Large intestine (tissue), 3 donors: ENCODE data around the gene NEK10. TPM values are rescaled to one million over a fixed set of nuclear protein-coding genes. Genes with fewer than 3 reads are reported as not detected.

Experiments used
- DNase-seq, 2 donors: peaks; one replicate each; pipeline versions ENCODE4 v3.0.0 to v3.0.0-alpha.2; 2013
- H3K27ac ChIP-seq: one replicate; pipeline ENCODE4 v1.5.1; 2013; ENCODE audit warnings: low read length
- H3K27me3 ChIP-seq: 2 replicates; pipeline ENCODE4 v1.6.1; 2013; ENCODE audit warnings: low read length; ENCODE audit not compliant: control insufficient read depth, insufficient read depth
- H3K36me3 ChIP-seq: 2 replicates; pipeline ENCODE4 v1.6.1; 2013; ENCODE audit warnings: low read length; ENCODE audit not compliant: control insufficient read depth, insufficient read depth
- H3K4me1 ChIP-seq: one replicate; pipeline ENCODE4 v1.6.1; 2013; ENCODE audit warnings: low read length; ENCODE audit not compliant: control insufficient read depth, insufficient read depth
- H3K4me3 ChIP-seq: one replicate; pipeline ENCODE4 v1.5.1; 2013; ENCODE audit warnings: low read length
- H3K9me3 ChIP-seq: one replicate; pipeline ENCODE4 v1.6.1; 2013; ENCODE audit warnings: mild to moderate bottlenecking, low read depth, low read length, moderate library complexity; ENCODE audit not compliant: control insufficient read depth
- WGBS: methylation state at CpG from one replicate; pipeline ENCODE4 v1.1.5; 2013; ENCODE audit warnings: low lambda C conversion rate; ENCODE audit not compliant: insufficient coverage; 5-methylcytosine and 5-hydroxymethylcytosine counted together
- polyA plus RNA-seq: library from polyadenylated mRNA; unstranded; fragments of 120-200 nt; gene quantifications from one replicate; pipeline ENCODE4 v1.2.1, GENCODE V29; 2013

NEK10 gene
- polyA plus RNA-seq, 1 donor = 0.87 TPM

- Histone ChIP-seq H3K27ac (no peak overlapping the region), H3K4me3 (no peak overlapping the region), H3K9me3 (no peaks in the 10 kb centered on the region), H3K27me3 (no peaks in the 10 kb centered on the region), H3K4me1 (no peaks in the 10 kb centered on the region), H3K36me3 (no peaks in the 10 kb centered on the region)
- WGBS = no CpG with 5 or more reads among the region's 1 CpG
- no peak for DNase-seq
These were observed 254.5 kb downstream of the NEK10 start for GRCh38 chr3:27114684-27115083.

GRCh38 chr3:27114129-27114528, 255.1 kb downstream of the NEK10 start:
- no peaks in the 10 kb centered on the region for H3K4me1 ChIP-seq
- H3K27ac ChIP-seq = no peak overlapping the region
- H3K27me3 ChIP-seq = no peaks in the 10 kb centered on the region
- no peak for DNase-seq
- H3K4me3 ChIP-seq = no peak overlapping the region
- no peaks in the 10 kb centered on the region for H3K36me3 ChIP-seq
- 100% methylated on average over 1 of the region's 2 CpGs for WGBS
- no peaks in the 10 kb centered on the region for H3K9me3 ChIP-seq

- DNase-seq = no peak
- Histone ChIP-seq H3K9me3 (no peaks in the 10 kb centered on the region), H3K36me3 (no peaks in the 10 kb centered on the region), H3K27me3 (no peaks in the 10 kb centered on the region), H3K4me1 (no peaks in the 10 kb centered on the region), H3K27ac (no peak overlapping the region), H3K4me3 (no peak overlapping the region)
- WGBS = 100% methylated on average over 2 of the region's 3 CpGs
These were observed 259.2 kb downstream of the NEK10 start for GRCh38 chr3:27110020-27110419.

- WGBS = 100% methylated on average over 1 of the region's 4 CpGs
- Histone ChIP-seq H3K36me3 (no peaks in the 10 kb centered on the region), H3K27me3 (no peaks in the 10 kb centered on the region), H3K4me1 (no peaks in the 10 kb centered on the region), H3K9me3 (no peaks in the 10 kb centered on the region), H3K4me3 (no peak overlapping the region), H3K27ac (no peak overlapping the region)
- no peak for DNase-seq
These were observed 260.9 kb downstream of the NEK10 start for GRCh38 chr3:27108322-27108721.

GRCh38 chr3:27105904-27106303, 263.3 kb downstream of the NEK10 start:
- Histone ChIP-seq H3K4me1 (no peaks in the 10 kb centered on the region), H3K27me3 (no peaks in the 10 kb centered on the region), H3K9me3 (no peaks in the 10 kb centered on the region), H3K27ac (no peak overlapping the region), H3K4me3 (no peak overlapping the region), H3K36me3 (no peaks in the 10 kb centered on the region)
- no CpG with 5 or more reads among the region's 6 CpGs for WGBS
- no peak for DNase-seq

GRCh38 chr3:27097182-27097581, 272.0 kb downstream of the NEK10 start:
- Histone ChIP-seq H3K27me3 (no peaks in the 10 kb centered on the region), H3K27ac (no peak overlapping the region), H3K9me3 (no peaks in the 10 kb centered on the region), H3K36me3 (no peaks in the 10 kb centered on the region), H3K4me1 (no peaks in the 10 kb centered on the region), H3K4me3 (no peak overlapping the region)
- no peak for DNase-seq
- no CpG with 5 or more reads among the region's 1 CpG for WGBS

GRCh38 chr3:27095553-27096222, 273.5 kb downstream of the NEK10 start:
- DNase-seq = no peak
- Histone ChIP-seq H3K4me1 (no peaks in the 10 kb centered on the region), H3K4me3 (no peak overlapping the region), H3K27me3 (no peaks in the 10 kb centered on the region), H3K27ac (no peak overlapping the region), H3K9me3 (no peaks in the 10 kb centered on the region), H3K36me3 (no peaks in the 10 kb centered on the region)
- no CpG with 5 or more reads among the region's 2 CpGs for WGBS

- Histone ChIP-seq H3K4me1 (no peaks in the 10 kb centered on the region), H3K27ac (no peak overlapping the region), H3K4me3 (no peak overlapping the region), H3K27me3 (no peaks in the 10 kb centered on the region), H3K9me3 (no peaks in the 10 kb centered on the region), H3K36me3 (no peaks in the 10 kb centered on the region)
- 83% methylated on average over 1 of the region's 4 CpGs for WGBS
- DNase-seq = no peak
These were observed 274.5 kb downstream of the NEK10 start for GRCh38 chr3:27094721-27095120.

- Histone ChIP-seq H3K27me3 (no peaks in the 10 kb centered on the region), H3K27ac (no peak overlapping the region), H3K36me3 (no peaks in the 10 kb centered on the region), H3K4me3 (no peak overlapping the region), H3K9me3 (no peaks in the 10 kb centered on the region), H3K4me1 (no peaks in the 10 kb centered on the region)
- 100% methylated on average over 1 of the region's 2 CpGs for WGBS
- DNase-seq = no peak
These were observed 275.4 kb downstream of the NEK10 start for GRCh38 chr3:27093771-27094170.

GRCh38 chr3:27090275-27091041, 278.7 kb downstream of the NEK10 start:
- Histone ChIP-seq H3K9me3 (no peaks in the 10 kb centered on the region), H3K4me1 (no peaks in the 10 kb centered on the region), H3K4me3 (no peak overlapping the region), H3K36me3 (no peaks in the 10 kb centered on the region), H3K27me3 (no peaks in the 10 kb centered on the region), H3K27ac (no peak overlapping the region)
- no peak for DNase-seq
- 83% methylated on average over 1 of the region's 6 CpGs for WGBS

- H3K4me3 ChIP-seq = no peak overlapping the region
- no peaks in the 10 kb centered on the region for H3K36me3 ChIP-seq
- no peaks in the 10 kb centered on the region for H3K27me3 ChIP-seq
- WGBS = no CpG with 5 or more reads among the region's 1 CpG
- no peaks in the 10 kb centered on the region for H3K4me1 ChIP-seq
- no peak for DNase-seq
- no peak overlapping the region for H3K27ac ChIP-seq
- H3K9me3 ChIP-seq = no peaks in the 10 kb centered on the region
These were observed 279.5 kb downstream of the NEK10 start for GRCh38 chr3:27089645-27090044.
